ENCODE data around the gene MTRF1L. TPM values are rescaled to one million over a fixed set of nuclear protein-coding genes. Genes with fewer than 3 reads are reported as not detected.

The MTRF1L gene
- total RNA-seq, 1 donor from 2014 or later = 31.4 TPM

GRCh38 chr6:152959333-152959732 is 43.2 kb downstream of the MTRF1L start:
- no peak for DNase-seq
- H3K27me3 Mint-ChIP-seq (ENCODE audit: unreplicated experiment) = peaks cover 2% of the 10 kb centered on the region
- no peaks in the 10 kb centered on the region for H3K36me3 Mint-ChIP-seq (ENCODE audit: unreplicated experiment)
- H3K9me3 Mint-ChIP-seq (ENCODE audit: unreplicated experiment) = peaks cover 1% of the 10 kb centered on the region
- H3K27ac Mint-ChIP-seq (ENCODE audit: unreplicated experiment) = no peak overlapping the region
- no peaks in the 10 kb centered on the region for H3K4me1 Mint-ChIP-seq (ENCODE audit: low read depth, unreplicated experiment)
- H3K4me3 Mint-ChIP-seq (ENCODE audit: unreplicated experiment) = no peak overlapping the region
- TF ChIP-seq, protein P1, sequence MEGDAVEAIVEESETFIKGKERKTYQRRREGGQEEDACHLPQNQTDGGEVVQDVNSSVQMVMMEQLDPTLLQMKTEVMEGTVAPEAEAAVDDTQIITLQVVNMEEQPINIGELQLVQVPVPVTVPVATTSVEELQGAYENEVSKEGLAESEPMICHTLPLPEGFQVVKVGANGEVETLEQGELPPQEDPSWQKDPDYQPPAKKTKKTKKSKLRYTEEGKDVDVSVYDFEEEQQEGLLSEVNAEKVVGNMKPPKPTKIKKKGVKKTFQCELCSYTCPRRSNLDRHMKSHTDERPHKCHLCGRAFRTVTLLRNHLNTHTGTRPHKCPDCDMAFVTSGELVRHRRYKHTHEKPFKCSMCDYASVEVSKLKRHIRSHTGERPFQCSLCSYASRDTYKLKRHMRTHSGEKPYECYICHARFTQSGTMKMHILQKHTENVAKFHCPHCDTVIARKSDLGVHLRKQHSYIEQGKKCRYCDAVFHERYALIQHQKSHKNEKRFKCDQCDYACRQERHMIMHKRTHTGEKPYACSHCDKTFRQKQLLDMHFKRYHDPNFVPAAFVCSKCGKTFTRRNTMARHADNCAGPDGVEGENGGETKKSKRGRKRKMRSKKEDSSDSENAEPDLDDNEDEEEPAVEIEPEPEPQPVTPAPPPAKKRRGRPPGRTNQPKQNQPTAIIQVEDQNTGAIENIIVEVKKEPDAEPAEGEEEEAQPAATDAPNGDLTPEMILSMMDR (IDR thresholded peaks at IDR 0.05; ENCODE audit: partially characterized antibody, unreplicated experiment) = no peak

DNA sequence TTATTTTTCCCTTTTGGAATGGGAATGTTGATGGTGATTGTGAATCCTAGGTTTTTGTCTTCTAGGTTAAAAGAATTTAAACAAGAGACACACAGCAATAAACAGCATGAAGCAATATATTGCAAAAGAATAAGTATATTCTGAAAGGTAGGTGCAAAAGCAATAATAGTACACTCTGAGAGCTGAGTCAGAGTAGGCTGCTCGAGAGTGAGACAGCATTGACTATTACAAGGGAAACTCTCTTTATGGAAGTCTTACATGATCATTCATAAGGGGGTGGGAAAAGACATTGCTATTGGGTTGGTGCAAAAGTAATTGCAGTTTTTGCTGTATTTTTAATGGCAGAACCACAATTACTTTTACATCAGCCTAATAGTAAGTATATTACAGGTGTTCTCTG is 44.7 kb downstream of the MTRF1L start:
- Mint-ChIP-seq H3K4me1 (ENCODE audit: low read depth, unreplicated experiment) (no peaks in the 10 kb centered on the region), H3K27ac (ENCODE audit: unreplicated experiment) (no peak overlapping the region), H3K27me3 (ENCODE audit: unreplicated experiment) (peaks cover 2% of the 10 kb centered on the region), H3K9me3 (ENCODE audit: unreplicated experiment) (peaks cover 1% of the 10 kb centered on the region), H3K36me3 (ENCODE audit: unreplicated experiment) (no peaks in the 10 kb centered on the region), H3K4me3 (ENCODE audit: unreplicated experiment) (no peak overlapping the region)
- DNase-seq = no peak
- TF ChIP-seq, protein P1 (IDR thresholded peaks at IDR 0.05; ENCODE audit: partially characterized antibody, unreplicated experiment) = no peak

DNA sequence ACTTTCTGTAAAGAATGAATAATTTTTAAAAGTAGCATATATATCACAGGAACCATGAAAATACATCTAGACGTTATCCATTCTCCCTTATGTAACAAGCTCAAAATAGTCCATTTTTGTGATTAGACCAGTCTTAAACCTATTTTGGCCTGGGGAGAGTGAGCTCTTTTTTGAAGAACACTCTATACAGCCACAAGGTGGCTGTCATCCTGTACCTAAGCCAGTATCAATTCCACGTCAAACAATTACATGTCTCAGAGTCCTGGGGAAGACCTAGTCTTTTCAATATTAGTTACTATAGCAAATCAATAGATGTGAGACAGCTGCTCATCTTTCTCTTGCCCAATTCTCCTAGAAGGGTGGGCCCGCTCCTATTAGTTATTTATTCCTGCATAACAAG is 48.1 kb downstream of the MTRF1L start:
- no peak overlapping the region for H3K4me3 Mint-ChIP-seq (ENCODE audit: unreplicated experiment)
- TF ChIP-seq, protein P1 (IDR thresholded peaks at IDR 0.05; ENCODE audit: partially characterized antibody, unreplicated experiment) = no peak
- H3K9me3 Mint-ChIP-seq (ENCODE audit: unreplicated experiment) = peaks cover 1% of the 10 kb centered on the region
- H3K27ac Mint-ChIP-seq (ENCODE audit: unreplicated experiment) = no peak overlapping the region
- no peaks in the 10 kb centered on the region for H3K4me1 Mint-ChIP-seq (ENCODE audit: low read depth, unreplicated experiment)
- H3K27me3 Mint-ChIP-seq (ENCODE audit: unreplicated experiment) = peaks cover 2% of the 10 kb centered on the region
- no peaks in the 10 kb centered on the region for H3K36me3 Mint-ChIP-seq (ENCODE audit: unreplicated experiment)
- no peak for DNase-seq

DNA sequence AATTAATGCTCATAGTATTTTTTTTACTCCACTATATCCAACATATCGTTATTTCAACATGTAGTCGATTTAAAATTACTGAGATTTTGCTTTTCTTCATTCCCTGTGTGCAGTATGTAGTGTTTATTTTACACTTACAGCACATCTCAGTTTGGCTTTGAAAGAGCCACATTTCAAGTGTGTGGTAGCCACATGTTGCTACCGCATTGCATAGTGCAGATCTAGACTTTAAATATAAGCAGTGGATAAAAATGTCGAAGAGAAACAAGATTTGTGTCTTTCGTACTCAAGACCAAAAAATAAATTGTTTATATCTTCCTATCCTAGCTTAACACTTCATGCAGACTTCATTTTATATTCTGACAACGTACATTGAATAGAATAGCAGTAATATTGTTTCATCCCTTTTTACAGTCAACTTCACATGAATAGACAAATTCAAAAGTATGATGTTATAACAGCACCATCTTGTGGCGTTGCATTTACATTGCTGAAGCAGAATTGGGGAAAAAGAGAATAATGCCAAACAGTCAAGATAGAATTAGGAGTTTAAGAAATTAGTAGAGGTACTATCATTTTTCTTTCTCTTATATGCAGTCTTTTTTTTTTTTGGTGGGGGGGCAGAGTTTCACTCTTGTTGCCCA is 49.5 kb downstream of the MTRF1L start:
- H3K27me3 Mint-ChIP-seq (ENCODE audit: unreplicated experiment) = peaks cover 2% of the 10 kb centered on the region
- H3K36me3 Mint-ChIP-seq (ENCODE audit: unreplicated experiment) = no peaks in the 10 kb centered on the region
- no peaks in the 10 kb centered on the region for H3K4me1 Mint-ChIP-seq (ENCODE audit: low read depth, unreplicated experiment)
- DNase-seq = no peak
- H3K4me3 Mint-ChIP-seq (ENCODE audit: unreplicated experiment) = no peak overlapping the region
- no peak overlapping the region for H3K27ac Mint-ChIP-seq (ENCODE audit: unreplicated experiment)
- TF ChIP-seq, protein P1 (IDR thresholded peaks at IDR 0.05; ENCODE audit: partially characterized antibody, unreplicated experiment) = peak; percentile 50
- H3K9me3 Mint-ChIP-seq (ENCODE audit: unreplicated experiment) = peaks cover 1% of the 10 kb centered on the region

GRCh38 chr6:152952045-152952444 is 50.5 kb downstream of the MTRF1L start:
- TF ChIP-seq, protein P1 (IDR thresholded peaks at IDR 0.05; ENCODE audit: partially characterized antibody, unreplicated experiment) = no peak
- no peak overlapping the region for H3K27ac Mint-ChIP-seq (ENCODE audit: unreplicated experiment)
- H3K4me3 Mint-ChIP-seq (ENCODE audit: unreplicated experiment) = no peak overlapping the region
- peaks cover 2% of the 10 kb centered on the region for H3K27me3 Mint-ChIP-seq (ENCODE audit: unreplicated experiment)
- no peak for DNase-seq
- H3K36me3 Mint-ChIP-seq (ENCODE audit: unreplicated experiment) = no peaks in the 10 kb centered on the region
- H3K9me3 Mint-ChIP-seq (ENCODE audit: unreplicated experiment) = no peaks in the 10 kb centered on the region
- no peaks in the 10 kb centered on the region for H3K4me1 Mint-ChIP-seq (ENCODE audit: low read depth, unreplicated experiment)

All from glutamatergic neuron (in vitro differentiated cells).